Cerebellar nuclear complex (tissue), 1 donor: ENCODE results near the gene NACAD.
"Not testable (repeated sequence)": the region's sequence is repeated elsewhere in the genome, so short reads cannot be mapped to it uniquely, and the experiment has no call there.

ENCODE experiments used
- DNase-seq, 2 experiments: peaks; one replicate each; lab custom pipeline; 2025; lab: John Stamatoyannopoulos, UW

The NACAD gene

GRCh38 chr7:45117582-45117981 lies 28.8 kb upstream of the NACAD start:
- DNase-seq: no peak

DNA sequence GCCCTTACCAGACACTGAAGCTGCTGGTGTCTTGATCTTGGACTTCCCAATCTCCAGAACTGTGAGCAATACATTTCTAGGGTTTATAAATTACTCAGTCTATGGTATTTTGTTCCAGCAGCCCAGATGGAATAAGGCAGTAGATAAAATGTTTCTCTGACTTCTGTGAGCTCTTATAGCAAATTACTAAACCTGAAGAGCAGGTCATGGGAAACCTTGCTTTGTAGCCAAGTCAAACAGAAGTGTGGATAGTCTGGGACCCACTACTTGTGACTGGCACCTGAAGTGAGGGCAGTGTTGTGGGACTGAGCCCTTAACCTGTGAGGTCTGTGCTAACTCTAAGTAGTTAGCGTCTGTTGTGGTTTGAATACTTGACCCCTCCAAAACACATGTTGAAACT lies 27.3 kb upstream of the NACAD start:
- DNase-seq: no peak

DNA sequence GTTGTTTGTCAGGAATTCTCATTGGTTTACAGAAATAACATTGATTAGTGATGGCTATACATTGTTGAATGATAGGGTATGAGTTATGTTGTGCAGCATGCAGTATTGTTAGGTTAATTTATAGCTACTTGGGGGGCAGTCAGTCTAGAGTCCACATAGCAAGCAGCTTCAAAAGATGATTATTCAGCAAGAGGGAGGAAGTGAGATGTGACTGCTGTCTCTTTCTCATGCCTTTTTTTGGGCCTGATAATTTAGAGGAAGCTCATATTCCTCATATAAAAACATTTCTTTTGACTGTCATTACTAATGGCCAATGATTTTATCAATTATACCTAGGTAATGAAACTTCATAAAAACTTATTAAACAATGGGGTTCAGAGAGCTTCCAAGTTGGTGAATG lies 26.2 kb upstream of the NACAD start:
- DNase-seq: no peak

DNA sequence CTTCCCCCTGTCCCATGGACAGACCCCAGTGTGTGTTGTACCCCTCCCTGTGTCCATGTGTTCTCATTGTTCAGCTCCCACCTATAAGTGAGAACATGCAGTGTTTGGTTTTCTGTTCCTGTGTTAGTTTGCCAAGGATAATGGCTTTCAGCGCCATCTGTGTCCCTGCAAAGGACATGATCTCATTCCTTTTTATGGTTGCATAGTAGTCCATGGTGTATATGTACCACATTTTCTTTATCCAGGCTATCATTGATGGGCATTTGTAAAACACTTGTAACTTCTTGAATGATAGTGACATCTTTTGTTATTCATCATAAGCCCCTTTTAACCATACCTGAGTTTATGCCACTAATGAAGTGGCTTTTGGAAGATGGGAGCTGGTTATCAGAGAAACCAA lies 25.5 kb upstream of the NACAD start:
- not testable (repeated sequence) for DNase-seq

- DNase-seq: no peak
These were observed 23.9 kb upstream of the NACAD start for GRCh38 chr7:45112648-45113047.

- DNase-seq: peak; percentile 33 to 61
These were observed 22.8 kb upstream of the NACAD start, which contains the start of gene TBRG4 for GRCh38 chr7:45111298-45112223. Gene TBRG4, minus strand, starts transcription at chr7:45111697. Its CDS starts 2,460 bp downstream, at chr7:45109237.

- no peak for DNase-seq
These were observed 20.1 kb upstream of the NACAD start for GRCh38 chr7:45108863-45109262.

- no peak for DNase-seq
These were observed 18.6 kb upstream of the NACAD start for GRCh38 chr7:45107356-45107755.

- no peak for DNase-seq
These were observed 18.1 kb upstream of the NACAD start for GRCh38 chr7:45106820-45107219.

- no peak for DNase-seq
These were observed 16.9 kb upstream of the NACAD start for GRCh38 chr7:45105588-45106188.

- no peak for DNase-seq
These were observed 16.2 kb upstream of the NACAD start for GRCh38 chr7:45104844-45105587.

DNA sequence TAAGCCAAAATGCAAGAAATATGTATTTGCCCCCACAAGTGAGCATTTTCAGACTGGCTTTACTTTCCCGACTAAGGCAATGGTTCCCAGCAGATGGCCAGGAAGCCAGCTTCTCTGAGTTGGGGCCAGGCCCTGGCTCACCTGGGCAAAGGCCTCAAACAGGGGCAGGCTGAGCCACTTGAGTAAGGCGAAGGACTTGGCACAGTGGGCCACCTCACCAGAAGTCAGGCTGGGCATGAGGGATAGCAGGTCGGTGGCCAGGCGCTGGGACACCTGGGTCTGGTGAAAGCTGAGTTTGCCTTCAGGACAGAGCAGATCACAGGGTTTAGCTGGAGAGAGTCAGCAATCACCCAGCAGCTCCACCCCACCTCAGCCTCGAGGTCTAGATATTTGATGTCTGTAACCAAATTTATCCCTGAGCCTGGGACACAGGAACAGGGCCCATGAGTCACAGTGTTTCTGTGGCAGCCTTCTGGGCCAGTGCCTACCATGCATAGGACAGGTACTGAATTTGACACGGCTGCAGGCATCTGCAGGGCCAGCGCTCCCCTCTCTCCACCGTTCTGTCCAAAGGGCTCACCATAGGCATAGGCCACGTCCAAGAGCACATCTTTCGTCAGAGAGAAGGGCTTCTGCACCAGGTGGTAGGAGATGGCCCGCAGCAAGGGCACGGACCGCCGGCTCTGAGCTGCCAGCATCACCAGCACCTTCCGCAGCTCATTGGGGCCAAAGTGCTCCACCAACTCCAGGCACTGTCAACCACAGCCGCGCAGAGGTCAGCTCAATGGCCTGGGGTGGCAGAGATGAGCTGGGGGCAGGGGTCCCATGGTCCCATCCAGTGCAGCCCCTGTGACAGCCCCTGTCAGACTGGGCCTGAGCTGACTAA lies 15.4 kb upstream of the NACAD start:
- no peak for DNase-seq

- no peak for DNase-seq
These were observed 14.3 kb upstream of the NACAD start for GRCh38 chr7:45102785-45103712.

- DNase-seq: no peak
These were observed 13.0 kb upstream of the NACAD start for GRCh38 chr7:45101748-45102147.

DNA sequence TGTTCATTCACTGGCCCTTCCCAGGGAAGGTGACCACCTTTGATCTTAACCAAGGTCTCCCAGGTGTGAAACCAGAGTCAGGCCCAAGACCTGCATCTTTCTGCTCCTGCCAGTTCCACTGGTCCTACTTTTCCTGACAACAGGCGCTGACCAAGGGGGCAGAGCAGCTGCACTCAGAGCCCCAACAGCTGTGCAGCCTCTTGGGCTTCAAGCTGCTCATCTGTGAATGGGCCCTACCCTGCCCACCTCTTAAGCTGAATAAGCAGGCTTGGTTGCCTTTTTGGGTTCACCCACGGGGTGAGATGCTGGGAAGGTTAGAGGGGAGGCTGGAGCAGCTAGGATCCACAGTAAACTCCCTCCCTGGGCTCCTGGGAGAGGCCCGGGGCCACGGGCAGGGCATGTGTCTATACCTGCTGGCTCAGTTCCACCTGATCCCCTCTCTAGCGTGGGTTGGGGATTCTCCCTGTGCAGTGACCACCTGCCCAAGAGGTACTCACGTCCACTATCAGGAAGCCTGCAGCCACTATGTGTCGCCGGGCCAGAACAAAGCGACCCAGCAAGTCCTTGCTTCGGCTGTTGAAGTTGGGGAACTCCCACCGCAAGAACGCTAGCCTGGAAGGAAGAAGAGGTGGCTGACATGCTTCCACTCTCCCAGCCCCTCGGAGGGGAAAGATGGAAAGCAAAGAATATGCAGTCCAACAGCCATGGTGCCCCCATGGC lies 12.2 kb upstream of the NACAD start:
- DNase-seq: no peak

- DNase-seq: no peak
These were observed 11.4 kb upstream of the NACAD start for GRCh38 chr7:45099891-45100760.

GRCh38 chr7:45098983-45099839 lies 10.4 kb upstream of the NACAD start:
- no peak for DNase-seq

GRCh38 chr7:45092931-45093235 lies 4.1 kb upstream of the NACAD start:
- no peak for DNase-seq
